Neural progenitor cell (in vitro differentiated cells): Measurements from ENCODE around the gene HSD17B7. TPM values are rescaled to one million over a fixed set of nuclear protein-coding genes. Genes with fewer than 3 reads are reported as not detected.

Source experiments
- DNase-seq: peaks from one replicate; pipeline ENCODE4 v3.0.0-alpha.2; 2016; ENCODE audit warnings: low spot score
- H2AFZ ChIP-seq: fragments of 200-600 bp; sonication (generic); replicated peaks from 2 replicates; pipeline ENCODE4 v1.6.1; 2016; ENCODE audit warnings: antibody characterized with exemption
- H3F3A ChIP-seq: fragments of 200-600 bp; sonication (generic); 2 replicates; pipeline ENCODE4 v1.6.1; 2016; ENCODE audit warnings: antibody characterized with exemption, low read depth
- H3K27ac ChIP-seq: fragments of 200-600 bp; sonication (generic); 2 replicates; pipeline ENCODE4 v1.5.1; 2016; ENCODE audit warnings: mild to moderate bottlenecking
- H3K27me3 ChIP-seq: fragments of 200-600 bp; sonication (generic); 2 replicates; pipeline ENCODE4 v1.6.1; 2016; ENCODE audit warnings: mild to moderate bottlenecking, moderate library complexity
- H3K36me3 ChIP-seq: fragments of 200-600 bp; sonication (generic); 2 replicates; pipeline ENCODE4 v1.5.1; 2016
- H3K4me1 ChIP-seq: fragments of 200-600 bp; sonication (generic); 2 replicates; pipeline ENCODE4 v1.6.1; 2016; ENCODE audit warnings: mixed run types
- H3K4me2 ChIP-seq: fragments of 200-600 bp; sonication (generic); 2 replicates; pipeline ENCODE4 v1.6.1; 2016
- H3K4me3 ChIP-seq: fragments of 200-600 bp; sonication (generic); 2 replicates; pipeline ENCODE4 v1.5.1; 2016
- H3K79me2 ChIP-seq: fragments of 200-600 bp; sonication (generic); 2 replicates; pipeline ENCODE4 v1.6.1; 2016; ENCODE audit warnings: low read depth
- H3K9ac ChIP-seq: fragments of 200-600 bp; sonication (generic); 2 replicates; pipeline ENCODE4 v1.6.1; 2016
- H3K9me3 ChIP-seq: fragments of 200-600 bp; sonication (generic); 2 replicates; pipeline ENCODE4 v1.5.1; 2016; ENCODE audit warnings: low read depth
- H4K20me1 ChIP-seq: fragments of 200-600 bp; sonication (generic); 2 replicates; pipeline ENCODE4 v1.6.1; 2016; ENCODE audit warnings: low read depth
- H3K27ac Mint-ChIP-seq: 3 replicates; pipeline ENCODE4 v1.8.0; 2021; ENCODE audit warnings: mixed read lengths
- H3K27me3 Mint-ChIP-seq: 2 replicates; pipeline ENCODE4 v1.8.0; 2022; ENCODE audit warnings: low read depth, mild to moderate bottlenecking, inconsistent platforms, moderate library complexity, mixed read lengths; ENCODE audit not compliant: insufficient read depth
- H3K36me3 Mint-ChIP-seq: 3 replicates; pipeline ENCODE4 v1.8.0; 2021; ENCODE audit warnings: mixed read lengths
- H3K4me1 Mint-ChIP-seq: 3 replicates; pipeline ENCODE4 v1.8.0; 2021; ENCODE audit warnings: mixed read lengths
- H3K4me3 Mint-ChIP-seq: 3 replicates; pipeline ENCODE4 v1.8.0; 2021; ENCODE audit warnings: mild to moderate bottlenecking, moderate library complexity, mixed read lengths
- H3K9me3 Mint-ChIP-seq: 3 replicates; pipeline ENCODE4 v1.8.0; 2020; ENCODE audit warnings: mixed read lengths
- CTCF ChIP-seq: fragments of 200-600 bp; sonication (generic); IDR thresholded peaks from 2 replicates; pipeline ENCODE4 v1.5.1; 2017; ENCODE audit warnings: antibody characterized with exemption, mild to moderate bottlenecking
- EZH2 ChIP-seq: fragments of 200-600 bp; sonication (generic); IDR thresholded peaks from 2 replicates; pipeline ENCODE4 v1.6.1; 2017; ENCODE audit warnings: antibody characterized with exemption, mild to moderate bottlenecking, moderate library complexity
- EZH2phosphoT487 ChIP-seq: fragments of 200-600 bp; sonication (generic); IDR thresholded peaks from 2 replicates; pipeline ENCODE4 v1.6.1; 2017; ENCODE audit warnings: antibody characterized with exemption
- small RNA-seq: library from RNA; depleted of rRNA; stranded (forward); fragments of <200 nt; gene quantifications from one replicate; pipeline ENCODE3, GENCODE V24; 2015
- total RNA-seq: library from RNA; depleted of rRNA; stranded (reverse); fragments of >200 nt; gene quantifications from 2 replicates; pipeline ENCODE4 v1.2.3, GENCODE V29; 2015; ENCODE audit warnings: low replicate concordance

HSD17B7 gene
- total RNA-seq, 1 donor from 2014 or later: 48.0 TPM

- Mint-ChIP-seq H3K36me3 (no peaks in the 10 kb centered on the region), H3K4me3 (no peak overlapping the region), H3K9me3 (peaks cover 2% of the 10 kb centered on the region), H3K4me1 (peaks cover 9% of the 10 kb centered on the region), H3K27me3 (peaks cover 4% of the 10 kb centered on the region), H3K27ac (peak overlapping the region; percentile 51)
- peaks cover 24% of the 10 kb centered on the region for H3K4me1 ChIP-seq
- no peaks in the 10 kb centered on the region for H3K79me2 ChIP-seq
- no peak overlapping the region for H3K4me3 ChIP-seq
- H3K36me3 ChIP-seq: no peaks in the 10 kb centered on the region
- H3K9me3 ChIP-seq: no peaks in the 10 kb centered on the region
- DNase-seq: no peak
- peak overlapping the region; percentile 13 for H2AFZ ChIP-seq
- TF ChIP-seq CTCF: no peak
- TF ChIP-seq EZH2: no peak
- no peak for TF ChIP-seq EZH2phosphoT487
- H3F3A ChIP-seq: no peaks in the 10 kb centered on the region
- H3K27me3 ChIP-seq: no peaks in the 10 kb centered on the region
- no peak overlapping the region for H3K4me2 ChIP-seq
- H4K20me1 ChIP-seq: no peaks in the 10 kb centered on the region
- no peak overlapping the region for H3K27ac ChIP-seq
- H3K9ac ChIP-seq: no peak overlapping the region
Observed at GRCh38 chr1:162861625-162862024, 71.1 kb downstream of the HSD17B7 start.

Small RNAs within 50 kb of the gene (small RNA-seq; reads per million reads assigned to genes)
- gene RN7SL861P: not detected

Other genes with a start within 250 kb of the HSD17B7 start
- gene UAP1, start 229.0 kb upstream of the HSD17B7 start, total RNA-seq: 34.8 and 57.1 TPM in 2 replicates
- gene DDR2, start 158.2 kb upstream of the HSD17B7 start, total RNA-seq: 0.69 and 0.74 TPM in 2 replicates
- gene CCDC190, start 70.5 kb downstream of the HSD17B7 start, total RNA-seq: not detected in 2 replicates